H4 (cell line): ENCODE measurements around the gene LILRA6. TPM values are rescaled to one million over a fixed set of nuclear protein-coding genes. Genes with fewer than 3 reads are reported as not detected.
"Not testable (repeated sequence)": the region's sequence is repeated elsewhere in the genome, so short reads cannot be mapped to it uniquely, and the experiment has no call there.

Source experiments
- DNase-seq: peaks from one replicate; pipeline ENCODE4 v3.0.0-alpha.2; 2015; ENCODE audit warnings: low spot score
- total RNA-seq: library from RNA; depleted of rRNA; stranded (reverse); fragments of >200 nt; shearing (Covaris generic); gene quantifications from 2 replicates; pipeline ENCODE4 v1.2.3, GENCODE V29; 2014

Gene LILRA6
- total RNA-seq, 1 experiment from 2014 or later = not detected

DNA sequence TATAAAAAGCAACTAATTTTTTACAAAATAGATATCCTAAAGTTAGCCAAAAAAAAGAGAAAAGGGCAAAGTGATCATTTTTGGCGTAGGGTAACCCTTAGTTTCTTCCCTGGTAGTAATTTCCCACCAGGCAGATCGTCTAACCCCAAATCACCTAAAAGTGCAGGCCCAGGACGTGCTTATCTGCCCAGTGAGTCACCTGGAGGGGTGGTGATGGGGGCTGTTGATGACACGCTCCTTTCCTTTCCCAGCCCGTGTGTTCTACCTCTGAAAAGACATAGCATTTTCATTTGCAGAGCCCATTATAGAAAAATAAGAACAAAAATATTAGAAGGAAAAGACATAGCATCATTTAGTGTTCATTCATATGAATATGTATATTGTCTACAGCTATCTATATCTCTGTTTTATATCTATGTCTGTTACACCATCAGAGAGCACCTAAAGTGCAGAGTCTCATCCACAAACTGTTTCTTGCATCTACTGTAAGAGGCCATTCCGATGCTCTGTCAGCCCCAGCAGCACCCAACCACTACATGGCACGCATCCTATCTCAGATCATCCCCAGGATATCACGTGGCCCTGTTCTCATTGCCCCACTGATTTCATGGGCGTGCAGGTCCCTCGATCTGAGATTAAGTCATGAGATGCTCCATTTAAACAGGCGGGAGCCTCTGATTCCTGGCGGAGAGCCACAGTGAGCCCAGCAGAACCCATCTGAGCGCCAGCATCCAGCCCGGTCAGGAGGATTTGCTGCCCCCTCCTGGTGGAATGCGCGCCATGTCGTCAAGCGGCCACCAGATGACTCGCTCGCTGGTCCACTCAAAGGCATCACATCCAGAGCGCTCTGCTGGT, 11.3 kb downstream of the LILRA6 start:
- peak; percentile 90 for DNase-seq

DNA sequence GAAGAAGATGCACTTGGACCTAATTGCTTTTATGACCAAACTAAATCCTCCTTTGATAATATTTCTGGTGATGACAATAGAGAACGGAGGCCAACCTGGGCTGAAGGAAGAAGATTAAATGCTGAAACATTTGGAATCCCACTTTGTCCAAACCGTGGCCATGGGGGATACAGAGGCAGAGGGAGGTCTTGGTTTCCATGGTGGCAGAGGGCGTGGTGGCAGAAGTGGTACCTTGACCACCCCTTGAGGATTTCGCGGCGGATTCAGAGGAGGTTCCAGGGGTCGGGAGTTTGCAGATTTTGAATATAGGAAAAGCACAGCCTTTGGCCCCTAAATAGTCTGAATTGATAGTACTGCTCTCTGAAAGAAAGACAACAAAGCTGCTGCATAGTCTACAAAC, 12.6 kb downstream of the LILRA6 start:
- no peak for DNase-seq

DNA sequence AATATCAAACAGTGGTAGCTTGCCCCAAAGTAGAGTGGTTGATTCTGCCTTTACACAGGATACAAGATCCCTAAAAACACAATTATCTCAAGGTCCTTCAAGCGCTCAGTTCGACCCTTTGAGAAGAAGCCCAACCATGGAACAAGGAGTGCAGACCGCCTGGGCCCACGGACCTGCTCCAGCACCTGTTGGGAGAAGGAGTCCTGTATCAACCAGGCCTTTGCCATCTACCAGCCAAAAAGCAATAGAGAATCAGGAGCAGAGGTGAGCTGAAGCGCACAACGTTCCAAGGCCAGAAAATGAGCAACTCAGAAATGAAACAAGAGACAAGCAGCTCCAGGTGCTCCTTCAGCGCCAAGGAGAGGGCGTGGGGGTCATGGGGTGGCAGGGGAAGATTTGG, 13.4 kb downstream of the LILRA6 start:
- no peak for DNase-seq

DNA sequence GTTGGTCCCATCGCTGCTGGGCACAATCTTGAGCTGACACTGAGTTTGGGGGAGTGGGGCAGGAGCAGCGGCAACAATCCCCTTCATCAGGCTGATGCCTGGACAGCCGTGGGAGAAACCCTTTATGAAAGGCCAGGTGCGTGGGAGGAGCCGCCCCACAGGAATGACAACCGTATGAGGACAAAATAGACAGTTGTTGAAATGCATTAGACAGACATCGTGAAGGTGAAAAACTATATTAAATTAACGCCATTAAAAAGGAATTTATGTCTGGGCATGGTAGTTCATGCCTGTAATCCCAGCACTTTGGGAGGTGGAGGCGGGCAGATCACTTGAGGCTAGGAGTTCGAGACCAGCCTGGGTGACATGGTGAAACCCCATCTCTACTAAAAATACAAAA, 18.0 kb downstream of the LILRA6 start:
- DNase-seq = not testable (repeated sequence)

DNA sequence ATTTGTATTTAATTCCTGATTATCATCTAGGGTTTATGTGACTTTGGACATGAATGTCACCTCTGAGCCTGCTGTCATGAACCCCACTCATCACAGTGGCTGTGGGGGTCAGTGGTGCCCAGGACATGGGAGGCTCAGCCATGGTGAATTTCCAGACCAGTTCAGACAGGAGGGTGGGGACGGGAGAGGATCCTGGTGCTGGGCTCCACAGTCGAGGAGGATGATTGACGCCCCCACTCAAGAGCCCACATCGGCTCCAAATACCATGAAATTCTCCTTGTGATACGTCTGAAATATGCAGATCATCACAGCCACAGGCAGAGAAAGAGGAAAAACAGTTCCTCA, 18.7 kb downstream of the LILRA6 start:
- not testable (repeated sequence) for DNase-seq

DNA sequence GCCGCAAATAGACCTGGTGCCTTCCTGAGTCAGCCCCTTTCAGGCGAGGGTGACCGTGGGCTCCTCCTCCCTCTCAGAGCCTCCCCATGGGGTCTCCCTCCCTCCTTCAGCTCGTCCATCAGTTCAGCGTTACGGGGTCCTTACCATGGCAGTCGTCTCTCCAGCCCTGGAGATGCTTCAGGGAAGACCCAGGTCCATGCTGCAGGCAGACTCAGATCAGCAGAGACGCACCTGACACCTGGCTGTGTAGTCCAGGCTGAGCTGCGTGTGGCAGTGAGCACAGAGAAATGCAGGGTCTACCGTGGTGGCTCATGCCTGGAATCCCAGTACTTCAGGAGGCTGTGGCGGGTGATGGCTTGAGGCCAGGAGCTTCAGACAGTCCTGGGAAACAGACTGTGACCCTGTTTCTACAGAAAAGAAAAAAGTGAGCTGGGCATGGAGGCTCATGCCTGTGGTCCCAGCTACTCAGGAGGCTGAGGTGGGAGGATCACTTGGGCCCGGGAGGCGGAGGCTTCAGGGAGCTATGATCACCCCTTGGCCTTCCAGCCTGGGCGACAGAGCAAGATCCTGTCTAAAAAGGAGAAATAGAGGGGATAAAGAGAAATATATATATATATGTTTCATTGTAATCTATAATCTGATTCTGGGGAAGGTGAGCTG, 19.2 kb downstream of the LILRA6 start:
- not testable (repeated sequence) for DNase-seq

DNA sequence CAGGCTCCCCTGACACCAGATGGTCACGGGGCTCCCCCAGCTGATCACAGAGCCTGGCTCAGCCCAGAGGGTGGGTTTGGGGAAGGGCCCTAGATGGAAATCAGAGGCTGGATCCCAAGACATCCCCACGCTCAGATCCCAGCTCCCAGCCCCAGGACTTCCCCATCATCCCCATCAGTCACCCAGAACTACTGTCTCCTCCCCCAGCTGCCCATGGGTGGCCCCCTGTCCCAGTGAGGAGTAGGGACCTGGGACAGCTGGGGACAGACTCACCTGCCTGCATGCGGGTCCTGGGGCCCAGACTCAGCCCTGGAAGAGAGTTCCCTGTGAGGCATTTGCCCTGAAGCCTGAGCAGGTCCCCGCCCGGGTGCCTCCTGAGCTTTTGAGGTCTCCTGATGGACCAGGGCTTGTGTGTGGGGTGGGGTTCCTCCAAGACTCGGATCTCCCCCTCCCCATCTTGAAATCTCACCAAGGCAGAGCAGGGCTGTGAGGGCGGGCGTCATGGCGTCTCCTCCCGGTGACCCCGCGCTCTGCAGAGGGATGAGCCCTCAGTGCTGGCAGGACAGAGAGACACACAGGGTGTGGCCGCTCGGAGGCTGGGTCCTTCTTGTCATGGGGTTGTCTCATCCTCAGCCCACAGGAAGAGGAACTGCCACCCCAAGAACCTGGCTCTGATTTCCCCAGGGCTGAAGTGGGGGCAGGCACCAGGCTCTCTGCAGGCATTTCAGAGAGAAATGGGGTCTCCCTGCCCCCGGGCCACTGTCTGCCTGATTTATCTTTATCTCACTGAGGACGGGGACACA, 19.9 kb downstream of the LILRA6 start, which contains the start of gene LILRB3:
TSS of gene LILRB3 (minus strand) at position 534 of the 803 bp plus-strand sequence. CDS start at position 503, 31 bp downstream.
- not testable (repeated sequence) for DNase-seq

DNA sequence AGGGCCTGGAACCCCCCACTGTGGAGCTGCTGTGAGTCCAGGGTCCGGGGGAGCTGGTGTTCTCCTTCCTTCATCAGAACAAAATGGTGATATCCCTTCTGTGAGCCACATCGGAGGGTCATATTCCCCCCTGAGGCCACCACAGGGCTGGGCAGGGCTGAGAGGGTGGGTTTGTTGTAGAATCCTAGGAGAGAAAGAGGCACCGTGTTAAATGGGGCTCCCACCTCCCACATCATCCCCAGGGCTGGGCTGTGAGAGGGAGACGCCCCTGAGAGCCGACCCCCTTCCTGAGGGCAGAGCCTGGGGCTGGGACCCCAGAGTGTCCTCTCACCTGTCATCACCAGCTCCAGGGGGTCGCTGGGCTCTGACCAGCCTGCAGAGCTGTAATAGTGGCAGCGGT, 20.6 kb downstream of the LILRA6 start:
- DNase-seq = not testable (repeated sequence)

DNA sequence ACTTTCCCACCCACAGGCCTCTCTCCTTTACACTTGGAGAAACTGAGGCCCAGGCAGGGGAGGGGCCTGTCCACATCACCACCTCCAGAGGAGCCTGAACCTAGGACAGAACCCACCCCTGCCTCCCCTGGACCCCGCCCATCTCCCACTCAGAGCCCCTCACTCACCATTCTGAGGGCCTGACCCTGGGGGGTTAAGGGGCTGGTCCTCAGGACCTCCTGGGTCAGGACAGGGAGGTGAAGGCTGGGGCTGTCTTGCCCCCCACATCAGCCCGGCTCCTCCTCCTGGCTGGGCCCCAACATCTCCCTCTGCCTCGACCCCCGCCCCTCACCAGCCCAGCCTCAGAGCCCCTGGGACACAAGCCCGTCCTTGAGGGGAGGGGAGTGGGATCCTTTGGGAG, 22.9 kb downstream of the LILRA6 start:
- not testable (repeated sequence) for DNase-seq

DNA sequence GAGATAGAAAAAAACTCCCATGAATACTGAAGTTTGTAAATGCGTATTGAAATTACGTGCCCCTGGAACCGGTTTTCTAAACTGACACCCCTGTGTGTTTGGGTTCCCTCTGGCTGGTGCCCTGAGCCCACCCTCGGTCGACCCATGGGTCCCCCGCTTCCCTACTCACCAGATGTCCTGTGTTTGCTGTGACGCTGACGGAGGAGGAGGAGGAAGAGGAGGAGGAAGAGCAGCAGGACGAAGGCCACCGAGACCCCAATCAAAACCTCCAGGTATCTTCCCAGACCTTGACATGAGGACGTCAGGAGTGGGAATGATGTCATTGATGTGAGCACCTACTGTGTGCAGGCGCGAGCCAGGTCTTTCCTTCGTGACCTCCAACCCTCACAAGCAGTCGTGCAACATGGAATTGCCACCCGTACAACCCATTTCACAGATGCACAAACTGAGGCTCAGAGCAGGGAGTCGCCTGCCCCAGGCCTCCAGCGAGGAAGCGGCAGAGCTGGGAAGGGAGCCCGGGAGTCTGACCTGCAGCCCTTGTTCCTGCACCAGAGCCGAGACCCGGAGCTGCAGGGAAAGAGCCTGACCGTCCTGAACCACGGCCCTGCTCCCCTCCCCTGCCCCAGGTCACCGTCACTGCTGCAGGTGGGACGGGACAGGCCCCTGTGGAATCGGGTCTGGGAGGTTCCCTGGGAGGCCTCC, 23.5 kb downstream of the LILRA6 start:
- no peak for DNase-seq

DNA sequence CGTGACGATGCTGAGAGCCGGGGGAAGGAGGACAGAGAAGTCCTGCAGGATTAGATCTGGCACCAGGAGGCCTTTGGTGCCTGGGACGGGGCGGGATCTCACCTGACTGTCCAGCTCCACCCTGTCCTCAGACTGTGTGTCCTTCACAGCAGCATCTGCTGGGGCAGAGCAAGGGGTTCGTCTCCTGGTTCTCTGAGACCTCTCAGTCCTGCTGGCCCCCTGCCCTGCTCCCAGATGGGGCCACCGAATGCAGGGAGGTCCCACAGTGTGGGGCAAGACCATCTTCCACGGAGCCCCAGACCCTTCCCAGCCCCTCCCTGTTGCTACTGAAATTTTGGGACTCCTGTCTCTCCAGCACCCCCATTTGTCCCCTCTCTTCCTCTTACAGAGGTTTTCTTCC, 24.3 kb downstream of the LILRA6 start:
- DNase-seq = no peak

DNA sequence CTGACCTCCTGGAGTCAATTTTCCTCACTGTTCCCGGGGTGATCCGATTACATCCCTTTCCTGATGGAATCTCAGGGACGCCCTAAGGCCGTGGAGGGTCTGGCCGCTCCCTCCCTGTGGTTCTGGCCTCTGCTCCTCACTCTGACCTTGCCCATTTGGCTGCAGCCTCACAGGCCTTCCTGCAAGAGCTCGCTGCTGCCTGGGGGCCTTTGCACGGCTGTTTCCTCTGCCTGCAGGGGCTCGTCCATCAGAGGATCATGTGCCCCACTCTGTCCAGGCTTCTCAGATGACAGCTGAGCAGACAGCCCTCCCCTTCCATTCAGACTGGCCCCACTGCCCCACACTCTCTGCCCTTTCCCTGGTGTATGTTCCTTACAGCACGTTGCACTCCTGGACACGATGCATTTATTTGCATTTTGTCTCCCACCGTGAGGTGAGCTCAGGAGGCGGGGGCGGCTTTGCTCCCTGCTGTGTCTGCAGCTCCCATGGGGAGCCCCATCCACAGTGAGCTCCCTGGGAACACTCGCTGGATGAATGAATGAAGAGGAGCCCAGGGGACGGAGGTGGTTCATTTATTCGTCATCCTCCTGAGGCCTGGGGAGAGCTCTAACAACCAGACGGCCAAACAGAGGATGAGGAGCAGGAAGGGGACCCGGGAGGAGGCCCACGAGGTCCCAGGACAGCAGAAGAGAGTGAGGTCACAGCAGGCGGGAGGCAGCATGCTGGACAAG, 24.9 kb downstream of the LILRA6 start:
- DNase-seq = not testable (repeated sequence)

DNA sequence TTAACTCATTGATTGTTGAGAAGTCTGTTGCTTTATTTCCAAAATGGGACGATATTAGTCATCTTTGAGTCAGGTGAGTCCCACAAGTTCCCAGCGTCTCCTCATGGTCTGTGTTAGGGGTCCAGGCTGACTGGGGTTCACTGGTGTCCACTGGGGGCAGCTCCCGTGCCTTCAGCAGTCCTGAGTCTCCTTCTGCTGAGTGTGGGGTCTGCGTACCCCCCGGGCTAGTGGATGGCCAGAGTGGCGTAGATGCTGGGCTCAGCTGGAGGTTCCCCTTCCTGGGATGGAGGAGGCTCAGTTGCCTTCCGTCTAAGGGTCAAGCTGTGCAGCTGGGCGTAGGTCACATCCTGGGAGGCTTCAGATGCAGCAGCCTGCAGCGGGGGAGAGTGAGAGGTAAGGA, 25.7 kb downstream of the LILRA6 start:
- DNase-seq = no peak

DNA sequence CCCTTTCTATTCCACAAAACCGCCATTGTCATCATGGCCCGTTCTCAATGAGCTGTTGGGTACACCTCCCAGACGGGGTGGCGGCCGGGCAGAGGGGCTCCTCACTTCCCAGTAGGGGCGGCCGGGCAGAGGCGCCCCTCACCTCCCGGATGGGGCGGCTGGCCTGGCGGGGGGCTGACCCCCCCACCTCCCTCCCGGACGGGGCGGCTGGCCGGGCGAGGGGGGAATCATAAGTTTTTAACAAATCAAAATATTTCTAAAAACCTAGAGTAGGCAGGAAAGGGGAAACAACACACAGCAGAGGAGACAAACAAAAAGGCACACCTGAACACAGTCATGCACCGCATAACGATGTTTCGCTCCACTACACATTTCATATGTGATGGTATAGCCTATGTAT, 27.9 kb downstream of the LILRA6 start:
- not testable (repeated sequence) for DNase-seq

DNA sequence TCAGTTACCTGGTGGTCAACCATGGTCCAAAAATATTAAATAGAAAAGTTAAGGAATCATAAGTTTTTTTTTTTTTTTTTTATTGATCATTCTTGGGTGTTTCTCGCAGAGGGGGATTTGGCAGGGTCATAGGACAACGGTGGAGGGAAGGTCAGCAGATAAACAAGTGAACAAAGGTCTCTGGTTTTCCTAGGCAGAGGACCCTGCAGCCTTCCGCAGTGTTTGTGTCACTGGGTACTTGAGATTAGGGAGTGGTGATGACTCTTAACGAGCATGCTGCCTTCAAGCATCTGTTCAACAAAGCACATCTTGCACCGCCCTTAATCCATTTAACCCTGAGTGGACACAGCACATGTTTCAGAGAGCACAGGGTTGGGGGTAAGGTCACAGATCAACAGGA, 28.4 kb downstream of the LILRA6 start:
- DNase-seq = not testable (repeated sequence)

DNA sequence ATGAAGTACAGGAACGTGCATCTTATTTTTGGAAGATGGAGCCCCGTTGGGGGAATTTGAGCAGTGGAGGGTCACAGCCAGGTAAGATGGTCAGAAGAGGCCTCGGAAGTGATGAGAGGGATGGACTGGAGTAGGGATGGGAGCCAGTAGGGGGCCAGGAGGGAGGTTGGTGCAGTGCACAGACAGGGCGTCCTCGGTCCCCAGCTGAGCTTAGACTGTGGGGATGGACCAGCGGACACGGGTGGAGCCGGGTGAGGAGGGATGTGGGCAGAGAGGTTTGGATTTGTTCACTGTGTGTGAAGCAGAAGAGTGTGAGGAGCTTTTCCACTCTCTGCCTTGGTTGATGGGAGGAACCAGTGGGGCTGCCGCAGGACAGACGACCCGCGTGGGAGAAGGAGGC, 31.4 kb downstream of the LILRA6 start:
- no peak for DNase-seq

DNA sequence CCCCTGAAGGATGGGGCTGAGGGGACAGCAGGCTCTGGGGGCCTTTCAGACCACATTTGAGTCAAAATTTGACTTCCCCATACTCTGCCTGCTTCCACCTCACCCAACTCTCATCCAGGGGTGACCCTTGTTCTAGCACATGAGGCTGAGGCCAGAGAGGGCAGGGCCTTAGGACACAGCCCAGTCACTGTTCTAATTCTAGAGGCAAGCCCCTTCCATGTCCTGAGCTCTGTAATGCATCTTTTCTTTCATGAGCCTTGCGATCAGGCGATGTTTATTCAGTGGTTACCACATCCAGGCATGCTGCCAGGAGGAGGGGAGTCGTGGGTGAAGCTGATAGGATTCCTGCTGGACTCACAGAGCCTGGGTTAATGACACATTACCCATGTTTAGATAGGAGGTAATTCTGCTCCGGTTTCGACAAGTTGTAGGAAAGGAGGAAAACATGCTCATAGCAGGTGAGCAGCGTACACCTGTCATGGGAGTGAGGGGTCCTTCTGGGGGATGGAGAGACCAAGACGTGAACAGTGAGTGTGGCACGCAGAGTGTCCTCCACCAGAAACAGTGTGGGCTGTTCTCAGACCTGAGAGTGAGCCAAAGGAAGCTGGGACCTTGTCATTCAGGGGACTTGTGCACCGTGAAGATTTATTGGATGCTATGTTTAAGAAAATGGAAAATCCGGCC, 32.6 kb downstream of the LILRA6 start:
- peak; percentile 100 for DNase-seq

DNA sequence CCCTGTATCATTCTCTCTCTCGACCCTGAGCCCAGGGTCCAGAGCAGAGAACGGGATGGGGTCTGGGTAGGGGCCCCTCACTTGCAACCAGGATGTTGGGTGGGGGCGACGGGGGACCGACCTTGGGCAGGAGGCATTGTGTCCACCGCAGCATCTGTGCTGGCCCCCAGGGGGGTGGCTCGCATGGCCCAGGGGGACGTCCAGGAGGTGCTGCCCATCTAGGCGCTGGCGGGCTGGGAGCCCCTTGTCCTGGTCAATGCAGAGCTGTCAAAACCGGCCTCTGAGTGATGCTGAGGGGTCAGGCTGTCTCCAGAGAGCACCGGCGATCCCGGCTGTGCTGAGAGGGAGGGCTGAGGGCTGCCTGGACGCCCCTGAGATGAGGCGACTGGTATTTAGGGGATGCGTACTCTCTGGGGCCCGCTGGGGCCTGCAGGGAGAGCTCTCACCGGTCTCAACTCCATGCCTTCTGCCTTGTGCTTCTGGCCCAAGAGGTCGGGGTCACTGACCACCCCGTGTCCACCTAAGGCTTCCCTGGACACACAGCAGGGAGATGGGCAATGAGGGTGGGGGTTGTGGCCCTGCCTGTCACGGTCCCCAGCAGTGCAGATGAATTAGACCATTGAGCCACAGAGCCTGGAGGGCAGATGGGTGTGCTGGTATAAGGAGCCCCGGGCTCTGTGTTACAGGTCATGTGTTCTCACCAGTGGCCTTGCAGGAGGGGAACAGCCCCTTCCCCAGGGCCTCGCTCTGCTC, 33.4 kb downstream of the LILRA6 start:
- no peak for DNase-seq

DNA sequence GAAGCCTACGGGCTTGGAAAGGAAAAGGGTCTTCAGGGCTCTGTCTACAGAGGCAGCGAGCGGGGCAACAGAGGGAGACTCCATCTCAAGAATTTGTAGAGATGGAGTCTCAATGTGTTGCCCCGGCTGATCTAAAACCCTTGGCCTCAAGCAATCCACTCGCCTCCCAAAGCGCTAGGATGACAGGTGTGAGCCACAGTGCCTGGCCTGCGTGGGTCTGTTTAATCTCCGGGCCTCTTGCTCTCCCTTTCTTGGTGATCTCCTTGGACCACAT, 33.9 kb downstream of the LILRA6 start:
- DNase-seq = no peak
